Measurements from ENCODE around the gene SMIM17. TPM values are rescaled to one million over a fixed set of nuclear protein-coding genes. Genes with fewer than 3 reads are reported as not detected.

Gene SMIM17
- total RNA-seq, 1 experiment from 2014 or later, result 0.20 TPM

Other genes starting within 250 kb of the SMIM17 start
- 0.49 and 0.94 TPM in 2 replicates for gene ZNF582, start 249.6 kb upstream of the SMIM17 start, total RNA-seq (2014; rRNA removed; shearing (Covaris generic))
- 4.6 and 6.4 TPM in 2 replicates for gene ZNF583, start 238.8 kb upstream of the SMIM17 start, total RNA-seq (2014; rRNA removed; shearing (Covaris generic))
- not detected in 2 replicates for gene ZNF667, start 165.8 kb upstream of the SMIM17 start, total RNA-seq (2014; rRNA removed; shearing (Covaris generic))
- gene ZNF471, start 135.3 kb upstream of the SMIM17 start, total RNA-seq (2014; rRNA removed; shearing (Covaris generic)), result 0.98 and 1.8 TPM in 2 replicates
- 4.2 and 6.0 TPM in 2 replicates for gene ZFP28, start 104.2 kb upstream of the SMIM17 start, total RNA-seq (2014; rRNA removed; shearing (Covaris generic))
- gene ZNF470, start 75.7 kb upstream of the SMIM17 start, total RNA-seq (2014; rRNA removed; shearing (Covaris generic)), result 1.8 and 2.0 TPM in 2 replicates
- gene ZNF71, start 47.9 kb upstream of the SMIM17 start, total RNA-seq (2014; rRNA removed; shearing (Covaris generic)), result 4.5 and 5.0 TPM in 2 replicates
- not detected in 2 replicates for gene ZNF835, start 28.6 kb downstream of the SMIM17 start, total RNA-seq (2014; rRNA removed; shearing (Covaris generic))
- gene PEG3, start 197.6 kb downstream of the SMIM17 start, total RNA-seq (2014; rRNA removed; shearing (Covaris generic)), result 0.07 TPM in 1 of 2 replicates, not detected in the other
- not detected in 2 replicates for gene ZIM2, start 197.6 kb downstream of the SMIM17 start, total RNA-seq (2014; rRNA removed; shearing (Covaris generic))